ENCODE data around the gene SHROOM3.

DNA sequence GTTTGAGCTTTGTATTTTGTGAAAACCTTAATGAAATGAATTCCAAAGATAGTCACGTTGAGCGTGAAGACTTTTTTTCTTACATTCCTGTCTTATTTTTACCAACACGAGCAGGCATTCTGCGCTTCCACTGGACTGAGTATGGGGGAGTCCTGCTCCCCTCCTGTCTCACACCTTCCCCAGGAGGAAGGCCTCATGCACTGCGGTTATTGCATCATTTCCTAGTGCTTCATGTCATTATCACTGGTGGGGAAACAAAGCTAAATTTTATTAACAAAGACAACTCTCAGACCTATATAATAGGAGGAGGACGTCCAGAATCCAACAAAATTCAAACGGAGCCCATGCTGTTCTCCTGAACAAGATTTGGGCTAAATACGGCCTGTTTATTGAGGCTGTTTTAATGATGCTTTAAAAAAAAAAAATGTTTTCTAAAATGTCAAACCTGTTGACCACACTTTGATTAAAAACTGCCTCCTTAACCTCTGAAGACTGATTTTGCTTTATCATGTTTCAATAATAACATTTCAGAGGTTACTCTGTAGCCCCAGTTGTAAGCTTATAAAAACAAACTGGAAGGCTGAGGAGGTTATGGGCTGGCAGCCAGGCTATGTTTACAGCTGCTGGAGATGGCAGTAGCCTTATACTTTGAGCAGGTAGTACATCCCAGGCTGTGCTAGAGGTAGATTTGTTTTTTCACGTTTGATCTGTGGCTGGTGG lies 344.9 kb downstream of the SHROOM3 start:
- TF ChIP-seq, protein P1, sequence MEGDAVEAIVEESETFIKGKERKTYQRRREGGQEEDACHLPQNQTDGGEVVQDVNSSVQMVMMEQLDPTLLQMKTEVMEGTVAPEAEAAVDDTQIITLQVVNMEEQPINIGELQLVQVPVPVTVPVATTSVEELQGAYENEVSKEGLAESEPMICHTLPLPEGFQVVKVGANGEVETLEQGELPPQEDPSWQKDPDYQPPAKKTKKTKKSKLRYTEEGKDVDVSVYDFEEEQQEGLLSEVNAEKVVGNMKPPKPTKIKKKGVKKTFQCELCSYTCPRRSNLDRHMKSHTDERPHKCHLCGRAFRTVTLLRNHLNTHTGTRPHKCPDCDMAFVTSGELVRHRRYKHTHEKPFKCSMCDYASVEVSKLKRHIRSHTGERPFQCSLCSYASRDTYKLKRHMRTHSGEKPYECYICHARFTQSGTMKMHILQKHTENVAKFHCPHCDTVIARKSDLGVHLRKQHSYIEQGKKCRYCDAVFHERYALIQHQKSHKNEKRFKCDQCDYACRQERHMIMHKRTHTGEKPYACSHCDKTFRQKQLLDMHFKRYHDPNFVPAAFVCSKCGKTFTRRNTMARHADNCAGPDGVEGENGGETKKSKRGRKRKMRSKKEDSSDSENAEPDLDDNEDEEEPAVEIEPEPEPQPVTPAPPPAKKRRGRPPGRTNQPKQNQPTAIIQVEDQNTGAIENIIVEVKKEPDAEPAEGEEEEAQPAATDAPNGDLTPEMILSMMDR (IDR thresholded peaks at IDR 0.05): no peak
- TF ChIP-seq POLR2A (IDR thresholded peaks at IDR 0.05): no peak
